Stimulated activated CD4-positive, alpha-beta T cell treated with anti-CD3 and anti-CD28 coated beads, Interleukin-15, amount 100 ng/mL, for 24 hours (primary cell): Measurements from ENCODE around the gene TOMM70.

Source experiments
- DNase-seq: peaks from one replicate; pipeline ENCODE4 v3.0.0-alpha.2; 2020

The TOMM70 gene

GRCh38 chr3:100319951-100320350, 80.9 kb downstream of the TOMM70 start:
- DNase-seq, result no peak

GRCh38 chr3:100317912-100318311, 83.0 kb downstream of the TOMM70 start:
- DNase-seq, result no peak

GRCh38 chr3:100316641-100317069, 84.2 kb downstream of the TOMM70 start:
- DNase-seq, result peak; percentile 30
